HFF-Myc (cell line): ENCODE data around the gene ASCC3.

ENCODE experiments used
- DNase-seq: peaks from one replicate; pipeline ENCODE4 v3.0.0-alpha.2; 2011; ENCODE audit warnings: low read depth; ENCODE audit errors: extremely low read depth
- H3K4me3 ChIP-seq: replicated peaks from 2 replicates; pipeline ENCODE4 v1.5.1; 2011; ENCODE audit warnings: low read depth, mild to moderate bottlenecking, control low read depth, low read length
- TF ChIP-seq, protein P1 (sequence below): IDR thresholded peaks from 2 replicates; pipeline ENCODE4 v1.5.1; 2012; ENCODE audit warnings: mild to moderate bottlenecking, low read depth, low read length, control low read depth; ENCODE audit errors: missing control alignments

ASCC3 gene

GRCh38 chr6:100466410-100467128 lies 414.6 kb downstream of the ASCC3 start:
- no peak for DNase-seq
- H3K4me3 ChIP-seq, result peak overlapping the region; percentile 89
- TF ChIP-seq, protein P1, sequence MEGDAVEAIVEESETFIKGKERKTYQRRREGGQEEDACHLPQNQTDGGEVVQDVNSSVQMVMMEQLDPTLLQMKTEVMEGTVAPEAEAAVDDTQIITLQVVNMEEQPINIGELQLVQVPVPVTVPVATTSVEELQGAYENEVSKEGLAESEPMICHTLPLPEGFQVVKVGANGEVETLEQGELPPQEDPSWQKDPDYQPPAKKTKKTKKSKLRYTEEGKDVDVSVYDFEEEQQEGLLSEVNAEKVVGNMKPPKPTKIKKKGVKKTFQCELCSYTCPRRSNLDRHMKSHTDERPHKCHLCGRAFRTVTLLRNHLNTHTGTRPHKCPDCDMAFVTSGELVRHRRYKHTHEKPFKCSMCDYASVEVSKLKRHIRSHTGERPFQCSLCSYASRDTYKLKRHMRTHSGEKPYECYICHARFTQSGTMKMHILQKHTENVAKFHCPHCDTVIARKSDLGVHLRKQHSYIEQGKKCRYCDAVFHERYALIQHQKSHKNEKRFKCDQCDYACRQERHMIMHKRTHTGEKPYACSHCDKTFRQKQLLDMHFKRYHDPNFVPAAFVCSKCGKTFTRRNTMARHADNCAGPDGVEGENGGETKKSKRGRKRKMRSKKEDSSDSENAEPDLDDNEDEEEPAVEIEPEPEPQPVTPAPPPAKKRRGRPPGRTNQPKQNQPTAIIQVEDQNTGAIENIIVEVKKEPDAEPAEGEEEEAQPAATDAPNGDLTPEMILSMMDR, result no peak

DNA sequence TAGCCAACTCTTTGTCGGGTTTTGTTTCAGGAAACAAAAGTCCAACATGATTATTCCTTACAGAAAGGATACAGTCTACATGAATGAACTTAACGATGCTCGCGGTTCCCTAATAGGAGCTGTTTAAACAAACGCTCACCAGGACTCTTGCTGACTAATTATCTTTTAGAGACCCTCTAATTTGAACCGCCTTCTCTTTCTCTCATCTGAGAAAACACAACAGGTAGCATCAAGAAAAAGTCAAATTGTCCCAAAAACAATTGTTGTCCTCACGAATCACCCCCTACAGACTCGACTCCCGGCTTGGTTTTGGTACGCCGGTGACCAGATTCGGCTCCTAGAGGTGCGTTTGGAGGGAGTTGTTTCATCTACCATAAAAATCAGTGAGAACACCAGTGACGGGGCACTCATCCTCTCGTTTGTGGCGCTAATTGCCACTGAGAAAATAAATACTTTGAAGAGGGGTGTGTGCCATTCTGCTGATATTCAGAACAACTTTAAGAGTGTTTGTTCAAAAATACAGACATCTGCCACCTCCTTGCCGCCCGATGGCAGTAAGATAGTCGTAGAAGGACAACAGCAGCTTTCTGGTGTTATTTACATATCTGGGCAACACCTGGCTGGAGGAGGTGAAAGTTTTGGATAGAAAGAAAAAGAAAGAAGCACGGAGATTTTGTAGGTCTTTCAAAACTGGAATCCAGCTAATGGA lies 415.3 kb downstream of the ASCC3 start:
- peak overlapping the region; percentile 89 for H3K4me3 ChIP-seq
- no peak for DNase-seq

DNA sequence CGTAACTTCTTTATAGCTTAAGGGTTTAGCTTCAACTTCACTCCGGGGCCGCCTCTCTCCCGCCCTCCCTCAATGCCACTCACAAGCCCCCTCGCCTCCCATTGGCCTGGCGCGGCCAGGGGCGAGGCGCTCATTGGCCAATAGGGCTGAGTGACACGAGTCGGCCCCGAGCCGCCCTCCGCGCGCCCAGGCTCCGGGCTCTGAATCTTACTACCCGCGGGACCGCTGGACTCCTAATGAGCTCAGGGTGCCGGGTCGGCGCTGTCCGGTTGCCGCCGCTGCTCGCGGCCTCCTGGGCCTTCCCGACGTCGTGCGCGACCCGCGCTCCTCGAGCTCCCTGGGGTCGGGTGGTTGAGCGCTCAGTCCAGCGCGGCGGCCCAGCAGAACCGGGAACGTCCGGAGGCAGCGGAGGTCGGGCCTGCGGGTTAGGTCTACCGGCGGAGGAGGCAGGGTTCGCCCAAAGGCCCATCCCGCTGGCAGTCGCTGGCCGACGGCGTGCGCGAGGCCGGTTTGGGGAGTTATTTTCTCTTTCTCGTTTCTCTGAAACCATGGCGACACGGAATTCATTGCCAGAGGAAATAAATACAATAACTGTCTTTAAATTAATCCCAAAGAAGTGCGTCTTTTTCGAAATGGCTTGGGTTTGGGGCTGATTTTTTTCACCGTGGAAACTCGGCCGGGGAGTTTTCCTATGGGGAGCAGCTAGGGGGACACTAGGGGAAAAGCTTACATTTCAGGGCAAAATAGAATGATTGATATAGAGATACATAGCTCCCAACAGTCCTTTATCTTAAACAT lies 416.0 kb downstream of the ASCC3 start, which contains the start of gene SIM1:
TSS of gene SIM1 (minus strand) at position 19 of the 798 bp plus-strand sequence. CDS start 1,453 bp downstream, outside the sequence.
- DNase-seq, result peak; percentile 90
- H3K4me3 ChIP-seq, result peak within 1 kb of the TSS; percentile 89
- TF ChIP-seq, protein P1, result no peak

More for the DNA sequence above, 415.3 kb downstream of the ASCC3 start:
- TF ChIP-seq, protein P1, result no peak

DNA sequence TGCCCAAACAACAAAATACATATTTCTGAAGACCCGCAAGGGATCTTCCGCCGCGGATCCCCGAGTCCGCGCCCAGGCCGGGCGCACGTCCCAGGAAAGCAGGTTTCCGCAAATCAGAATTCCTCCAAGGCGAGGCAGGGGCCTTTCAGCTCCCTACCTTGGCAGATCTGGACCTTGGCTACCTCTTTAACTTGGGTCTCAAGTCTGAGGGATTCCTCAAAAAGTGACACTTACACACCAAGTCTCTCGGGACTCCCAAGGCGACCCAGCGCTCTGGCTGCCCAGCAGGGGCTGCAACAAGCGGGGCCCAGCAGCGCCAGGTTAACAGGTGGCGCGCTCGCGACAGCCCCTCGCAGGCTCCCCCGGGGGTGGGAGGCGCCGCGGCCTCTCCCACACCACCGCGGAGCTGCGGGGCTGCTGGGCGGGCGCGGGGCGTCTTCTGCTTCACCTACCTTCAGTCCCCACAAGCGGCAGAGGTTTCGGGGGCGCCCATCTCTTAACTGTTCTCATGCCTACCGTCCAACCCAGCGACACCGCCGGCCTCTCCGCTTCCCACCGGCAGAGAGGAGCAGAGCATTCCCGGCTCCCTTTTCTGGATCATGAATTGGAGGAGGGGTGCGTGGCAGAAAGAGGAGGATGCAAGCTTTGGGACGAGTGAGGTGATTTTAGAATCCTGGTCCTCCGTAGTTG lies 416.8 kb downstream of the ASCC3 start:
- H3K4me3 ChIP-seq, result peak overlapping the region; percentile 89
- TF ChIP-seq, protein P1, result no peak
- DNase-seq, result no peak

GRCh38 chr6:100463630-100464161 lies 417.4 kb downstream of the ASCC3 start:
- TF ChIP-seq, protein P1, result no peak
- peak overlapping the region; percentile 89 for H3K4me3 ChIP-seq
- no peak for DNase-seq
